HG02588 (cell line): ENCODE data around the gene ARHGAP33.
A peak's percentile ranks its signal among the peaks of the same experiment; 100 is the strongest.

Experiments
- ATAC-seq: cut with Tn5 transposase; IDR thresholded peaks from one replicate; pipeline ENCODE4 v1.9.1; 2021; ENCODE audit warnings: mild to moderate bottlenecking, moderate library complexity; ENCODE audit not compliant: unreplicated experiment

The ARHGAP33 gene

GRCh38 chr19:35775298-35776101 lies at the start of gene ARHGAP33:
TSS of gene ARHGAP33 (plus strand) at chr19:35775564. CDS start at chr19:35775659, 95 bp downstream.
- peak; percentile 94 for ATAC-seq

GRCh38 chr19:35727053-35727955 lies 48.1 kb upstream of the ARHGAP33 start:
- ATAC-seq, result no peak

GRCh38 chr19:35727956-35728706 lies 47.2 kb upstream of the ARHGAP33 start:
- ATAC-seq, result no peak

- no peak for ATAC-seq
Measured at GRCh38 chr19:35729021-35729420, 46.3 kb upstream of the ARHGAP33 start.

GRCh38 chr19:35729763-35730162 lies 45.6 kb upstream of the ARHGAP33 start:
- ATAC-seq, result no peak

- ATAC-seq, result no peak
Measured at GRCh38 chr19:35730326-35730725, 45.0 kb upstream of the ARHGAP33 start.

GRCh38 chr19:35731353-35731752 lies 44.0 kb upstream of the ARHGAP33 start:
- ATAC-seq, result no peak

- ATAC-seq, result no peak
Measured at GRCh38 chr19:35731779-35732405, 43.5 kb upstream of the ARHGAP33 start.

- ATAC-seq, result no peak
Measured at GRCh38 chr19:35732540-35733179, 42.7 kb upstream of the ARHGAP33 start.

- no peak for ATAC-seq
Measured at GRCh38 chr19:35733180-35734125, 41.9 kb upstream of the ARHGAP33 start.

GRCh38 chr19:35734273-35734672 lies 41.1 kb upstream of the ARHGAP33 start:
- ATAC-seq, result no peak

- ATAC-seq, result no peak
Measured at GRCh38 chr19:35734889-35735288, 40.5 kb upstream of the ARHGAP33 start.

- no peak for ATAC-seq
Measured at GRCh38 chr19:35736913-35737886, 38.2 kb upstream of the ARHGAP33 start.

GRCh38 chr19:35738021-35738886 lies 37.1 kb upstream of the ARHGAP33 start:
- no peak for ATAC-seq

GRCh38 chr19:35738887-35739229 lies 36.5 kb upstream of the ARHGAP33 start:
- no peak for ATAC-seq

GRCh38 chr19:35739275-35740107 lies 35.9 kb upstream of the ARHGAP33 start:
- no peak for ATAC-seq
